GM19452 (cell line): ENCODE measurements around the gene NCK2.
A peak's percentile ranks its signal among the peaks of the same experiment; 100 is the strongest.

Source experiments
- ATAC-seq: cut with Tn5 transposase; IDR thresholded peaks from one replicate; pipeline ENCODE4 v1.9.1; 2021; ENCODE audit not compliant: unreplicated experiment

Gene NCK2

DNA sequence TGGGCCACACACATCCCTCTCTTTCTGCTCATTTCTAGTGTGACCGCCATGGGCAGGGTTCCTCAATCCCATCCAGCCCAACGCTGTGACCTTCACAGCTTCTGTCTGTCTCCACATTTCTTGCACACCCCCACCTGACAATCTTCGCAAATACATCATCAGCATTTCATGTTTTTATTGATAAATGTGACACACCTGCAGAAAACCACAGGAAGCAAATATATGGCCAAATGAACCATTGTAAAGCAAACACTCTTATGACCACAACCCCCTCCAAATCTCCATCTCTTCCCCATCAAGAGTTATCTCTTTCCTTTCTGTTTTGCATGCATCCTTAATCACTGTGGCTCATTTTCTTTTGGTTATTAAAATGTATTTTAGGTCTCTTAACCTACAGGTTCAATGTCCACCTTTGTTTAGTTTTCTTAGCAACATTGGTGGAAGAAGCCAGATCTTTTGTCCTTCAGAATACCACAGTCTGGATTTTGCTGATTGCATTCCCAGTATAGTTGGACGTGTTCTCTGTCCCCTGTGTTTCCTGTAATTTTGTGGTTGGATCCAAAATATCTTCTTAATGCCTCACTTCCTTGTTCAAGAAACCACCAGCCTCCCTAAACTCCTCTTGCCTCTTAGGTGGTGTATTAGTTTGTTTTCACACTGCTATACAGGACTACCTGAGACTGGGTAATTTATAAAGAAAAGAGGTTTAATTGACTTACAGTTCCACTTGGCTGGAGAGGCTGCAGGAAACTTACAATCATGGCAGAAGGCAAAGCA lies 9.8 kb upstream of the NCK2 start:
- no peak for ATAC-seq

DNA sequence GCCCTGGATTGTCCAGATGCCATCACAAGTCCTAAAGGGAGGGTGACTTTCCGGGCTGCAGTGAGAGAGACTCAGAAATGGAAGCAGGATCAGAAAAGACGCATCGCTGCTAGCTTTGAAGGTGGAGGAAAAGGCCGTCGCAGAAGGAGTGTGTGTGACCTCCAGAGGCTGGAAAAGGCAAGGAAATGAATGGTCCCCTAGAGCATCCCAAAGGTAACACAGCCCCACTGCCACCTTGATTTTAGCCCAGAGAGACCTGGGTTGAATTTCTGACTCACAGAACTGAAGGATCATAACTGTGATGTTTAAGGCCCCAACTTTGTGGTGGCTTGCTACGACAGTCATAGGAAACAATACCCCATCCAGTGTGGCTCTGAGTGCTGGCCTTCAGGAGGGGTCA lies 8.6 kb upstream of the NCK2 start:
- ATAC-seq, result no peak

DNA sequence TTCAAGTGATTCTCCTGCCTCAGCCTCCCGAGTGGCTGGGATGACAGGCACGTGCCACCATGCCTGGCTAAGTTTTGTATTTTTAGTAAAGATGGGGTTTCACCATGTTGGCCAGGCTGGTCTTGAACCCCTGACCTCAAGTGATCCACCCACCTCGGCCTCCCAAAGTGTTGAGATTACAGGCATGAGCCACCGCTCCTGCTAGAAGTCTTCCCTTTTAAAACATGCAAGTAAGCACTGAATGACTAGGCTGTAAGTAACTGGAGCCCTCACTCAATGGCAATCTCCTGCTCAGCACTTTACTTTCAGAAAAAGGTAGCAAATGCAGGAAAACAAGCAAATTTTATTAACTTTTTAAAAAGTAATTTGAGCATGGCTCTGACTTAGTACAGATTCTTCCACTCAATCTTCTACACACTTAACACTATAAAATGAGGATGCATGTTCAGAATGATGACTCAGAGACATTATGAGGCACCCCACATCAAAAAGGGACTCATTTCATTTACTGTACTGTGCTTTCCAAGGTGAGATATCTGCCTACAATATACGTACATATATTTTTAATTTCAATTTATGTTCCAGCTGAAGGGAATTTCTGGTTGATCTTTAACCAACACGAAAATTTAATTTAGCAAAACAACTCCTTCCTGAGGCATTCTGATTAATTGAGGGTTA lies 6.6 kb upstream of the NCK2 start:
- no peak for ATAC-seq

DNA sequence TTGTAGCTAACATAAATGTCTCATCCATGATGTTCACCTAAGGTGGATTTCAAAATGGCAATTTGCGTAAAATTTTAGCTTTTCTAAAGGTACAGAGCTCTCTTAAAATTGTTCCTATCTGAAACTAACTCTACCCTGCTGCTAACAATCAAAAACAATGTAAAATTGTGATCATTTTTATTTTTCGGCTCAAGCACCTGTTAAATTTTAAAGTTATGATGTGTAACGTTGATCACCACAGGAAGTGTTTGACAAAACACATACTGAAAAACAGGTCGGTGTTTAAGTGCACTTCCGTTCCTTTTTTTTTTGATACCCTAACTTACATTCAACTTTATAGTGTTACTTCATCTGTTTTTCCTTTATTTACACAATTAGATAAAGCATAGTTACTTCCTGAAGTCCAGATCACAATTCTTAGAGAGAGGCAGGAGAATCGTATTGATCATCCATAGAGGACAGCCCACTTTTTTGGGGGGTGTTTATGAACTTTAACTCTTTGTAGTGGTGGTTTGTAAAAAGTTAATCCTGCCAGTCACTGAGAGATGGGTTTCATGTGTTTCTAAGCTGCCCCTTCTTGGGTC lies 6.0 kb upstream of the NCK2 start:
- ATAC-seq, result no peak

DNA sequence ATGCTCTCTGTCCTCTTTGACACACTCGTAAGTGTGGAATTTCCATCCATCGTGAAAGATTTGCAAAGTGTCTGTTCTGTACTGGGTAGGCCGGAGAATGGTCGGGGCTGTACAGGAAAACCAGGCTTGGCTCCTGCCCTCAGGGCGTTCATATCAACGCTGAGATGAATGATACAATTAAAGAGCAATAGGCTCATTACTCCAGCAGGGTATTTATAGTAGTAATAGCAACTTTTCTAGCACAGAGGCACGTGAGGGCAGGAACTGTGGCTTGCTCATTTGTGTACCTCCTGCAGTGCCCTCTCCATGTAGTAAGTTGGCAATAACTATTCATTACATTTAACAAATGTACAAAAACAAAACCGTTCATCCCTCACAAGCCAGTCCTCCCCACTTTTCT lies 5.3 kb upstream of the NCK2 start:
- ATAC-seq, result no peak

DNA sequence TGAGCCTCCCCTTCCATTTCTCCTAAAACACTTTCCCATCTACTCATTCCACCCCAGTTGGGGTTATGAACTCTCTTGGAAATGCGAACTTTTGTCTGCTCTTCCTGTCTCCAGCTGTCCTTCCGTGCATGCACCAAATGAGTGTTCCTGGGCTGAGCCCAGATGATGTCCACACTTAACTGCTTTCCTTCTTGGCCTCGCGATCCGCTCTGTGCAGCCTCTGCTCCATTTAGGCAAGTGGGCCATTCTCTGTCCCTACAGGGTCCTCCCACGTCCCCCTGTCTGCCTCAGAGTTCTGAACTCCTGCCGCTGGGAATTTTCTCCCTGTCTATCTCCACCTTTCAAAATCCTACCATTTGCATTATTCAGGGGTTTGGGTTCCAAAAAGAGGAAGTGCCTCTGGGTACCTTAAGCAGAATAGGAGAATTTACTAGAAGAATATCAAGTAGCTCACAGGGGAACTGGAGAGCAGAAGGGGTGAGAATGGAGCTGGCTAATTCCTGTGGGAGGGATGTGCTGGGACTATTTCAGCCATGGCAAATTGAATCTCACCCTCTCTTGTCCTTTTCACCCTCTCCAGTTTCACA lies 4.7 kb upstream of the NCK2 start:
- ATAC-seq, result no peak

DNA sequence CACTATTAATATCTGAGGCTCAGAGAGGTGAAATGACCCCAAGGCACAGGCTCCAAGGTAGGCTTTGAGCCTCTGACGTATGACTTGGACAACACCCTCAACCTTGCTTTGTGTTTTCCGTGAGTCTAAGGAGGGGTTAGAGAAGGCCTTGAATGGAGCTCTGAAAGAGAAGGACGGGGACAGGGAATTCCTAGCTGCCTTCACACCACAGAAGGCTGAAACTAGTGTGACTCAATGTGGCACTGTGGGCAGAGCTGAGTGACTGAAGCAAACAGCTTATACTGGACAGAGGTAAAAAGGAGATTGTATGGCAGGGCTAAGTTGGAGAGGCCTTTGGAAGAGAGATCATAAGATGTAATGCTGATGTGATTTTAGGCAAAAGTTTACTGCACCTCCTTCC lies 3.5 kb upstream of the NCK2 start:
- no peak for ATAC-seq

DNA sequence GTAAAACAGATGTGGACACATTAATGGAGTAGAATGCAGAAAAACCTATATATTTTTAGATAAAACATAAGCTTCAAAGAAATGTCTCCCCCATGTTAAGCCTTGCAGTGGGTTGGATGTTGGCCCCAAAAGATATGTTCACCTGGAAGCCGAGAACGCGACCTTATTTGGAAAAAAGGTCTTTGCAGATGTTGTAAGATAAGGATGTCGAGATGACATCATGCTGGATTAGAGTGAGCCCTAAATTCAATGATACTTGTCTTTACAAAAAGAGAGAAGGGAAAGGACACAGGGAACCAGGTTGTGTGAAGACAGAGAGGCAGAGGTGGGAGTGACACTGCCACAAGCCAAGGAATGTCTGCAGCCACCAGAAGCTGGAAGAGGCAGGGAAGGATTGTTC lies 3.1 kb upstream of the NCK2 start:
- ATAC-seq, result no peak

DNA sequence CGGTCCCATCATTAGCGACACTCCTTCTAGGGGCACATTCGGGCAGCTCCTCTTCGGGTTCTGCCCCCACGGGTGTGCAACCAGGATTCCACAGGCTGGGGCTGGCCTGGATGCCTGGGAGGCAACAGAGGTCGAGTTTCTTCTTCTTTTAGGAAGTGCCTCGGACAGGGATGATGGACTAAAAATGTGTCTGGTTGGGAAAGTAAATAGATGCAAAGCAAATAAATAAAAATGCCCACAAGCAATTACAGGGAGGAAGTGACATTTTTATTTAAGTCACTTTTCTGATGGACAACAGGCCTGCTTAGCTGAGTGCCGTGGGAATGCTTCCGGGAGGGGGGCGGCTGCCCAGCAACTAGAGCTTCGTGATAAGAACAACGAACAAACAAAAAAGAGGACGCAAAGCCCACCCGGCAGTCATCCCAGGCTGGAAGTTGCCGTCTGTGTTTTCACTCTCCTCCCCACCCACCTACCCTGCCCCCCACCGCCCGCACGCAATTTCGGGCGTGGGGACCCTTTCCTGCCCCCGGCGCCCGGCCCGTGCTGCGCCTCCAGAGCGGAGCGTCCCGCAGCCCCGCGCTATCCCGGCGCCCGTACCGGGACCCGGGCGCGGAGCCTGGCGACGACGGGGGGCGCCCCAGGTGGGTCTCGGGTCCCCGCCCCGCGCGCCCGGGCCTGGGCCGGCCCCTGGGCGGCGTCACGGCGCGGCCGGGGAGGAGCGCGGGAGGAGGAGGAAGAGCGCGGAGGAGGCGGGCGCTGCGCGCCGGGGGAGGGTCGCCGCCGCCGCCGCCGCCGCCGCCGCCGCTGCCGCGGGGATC lies 412 bp upstream of the NCK2 start:
- ATAC-seq, result peak; percentile 68

DNA sequence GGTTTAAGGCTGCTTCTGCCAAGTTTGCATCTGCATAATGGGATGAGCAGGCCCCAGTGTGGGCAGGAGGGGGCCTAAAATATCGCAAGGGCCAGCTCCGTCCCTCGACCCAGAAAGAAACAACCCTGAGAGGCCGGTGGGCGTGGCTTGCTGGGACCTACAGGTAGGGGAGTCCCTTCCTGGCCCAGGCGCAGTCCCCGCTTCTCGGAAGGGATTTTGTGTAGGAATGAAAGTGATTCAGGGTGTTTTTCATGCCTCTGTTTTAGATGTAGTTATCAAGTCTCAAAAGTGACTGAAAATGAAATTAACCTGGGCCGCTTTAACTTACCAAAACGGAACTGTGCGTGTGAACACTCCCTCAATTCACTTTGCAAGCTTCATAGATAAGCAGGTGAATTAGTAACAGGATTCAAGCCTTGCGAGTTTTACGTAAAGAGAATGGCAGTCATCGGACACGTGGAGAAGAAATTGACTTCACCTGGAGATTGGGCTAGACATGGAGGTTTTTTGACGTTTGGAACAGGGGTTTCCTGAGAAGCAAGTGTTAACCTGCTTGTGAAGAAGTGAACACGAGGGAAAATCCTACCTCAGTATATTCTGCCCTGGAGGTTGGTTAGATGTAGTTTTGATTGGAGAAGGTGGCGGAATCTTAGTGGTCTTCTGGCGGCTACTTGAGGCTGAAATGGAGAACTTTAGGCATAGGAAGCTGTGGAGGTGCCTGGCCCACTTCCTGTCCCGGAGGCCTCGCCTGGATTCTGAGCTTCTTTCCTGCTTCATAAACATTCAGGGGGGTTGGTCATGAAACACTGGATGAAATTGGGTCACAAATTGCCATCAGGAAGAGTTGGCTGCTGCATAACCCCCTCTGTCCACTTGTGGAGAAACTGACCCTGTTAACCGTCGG lies 1.7 kb downstream of the NCK2 start:
- peak; percentile 59 for ATAC-seq

DNA sequence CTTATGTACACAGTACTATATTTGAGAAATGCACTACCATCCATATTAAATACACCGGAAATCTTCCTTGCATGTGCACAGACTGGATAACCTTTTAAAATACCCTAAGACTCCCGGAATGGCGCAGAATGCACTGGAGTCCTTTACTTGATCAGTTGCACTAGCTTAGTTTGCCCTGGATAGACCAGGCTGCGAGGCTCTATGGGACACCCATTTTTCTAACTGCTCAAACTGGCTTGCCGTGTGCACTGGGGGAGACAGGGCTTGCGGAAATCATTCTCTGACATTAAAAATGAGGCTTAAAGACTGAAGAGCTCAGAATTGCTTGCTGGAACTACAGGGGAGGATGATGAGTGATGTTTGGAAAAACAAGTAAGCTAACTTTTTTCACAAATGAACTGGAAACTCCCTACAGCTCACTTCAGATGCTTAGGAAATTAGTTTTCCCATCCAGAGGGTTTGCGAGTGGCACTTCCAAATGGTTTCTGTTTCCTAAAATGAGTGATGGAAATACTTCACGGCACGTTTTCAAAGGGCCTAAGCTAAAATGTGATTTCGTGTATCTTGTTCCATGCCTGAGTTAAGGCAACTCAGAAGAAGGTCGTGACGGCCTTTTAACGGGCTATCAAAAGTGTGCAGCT lies 2.7 kb downstream of the NCK2 start:
- no peak for ATAC-seq

DNA sequence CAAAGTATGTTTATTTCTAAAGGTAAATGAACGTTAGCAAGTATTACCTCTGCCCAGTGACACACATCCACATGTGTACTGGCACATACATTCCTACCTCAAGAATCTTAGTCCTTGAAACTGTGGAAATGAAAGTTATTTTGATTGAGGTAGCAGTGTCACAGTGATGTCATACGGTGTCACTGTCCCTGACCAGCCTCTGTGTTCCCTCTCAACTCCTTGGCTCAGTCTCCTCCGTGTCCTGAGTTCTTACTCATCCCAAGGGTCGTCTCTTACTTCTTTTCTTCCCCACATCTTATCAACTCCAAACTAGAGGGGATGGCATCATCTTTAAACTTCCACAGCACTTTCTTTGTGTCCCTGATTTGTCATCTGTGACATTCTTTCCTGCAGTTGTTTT lies 3.3 kb downstream of the NCK2 start:
- no peak for ATAC-seq

DNA sequence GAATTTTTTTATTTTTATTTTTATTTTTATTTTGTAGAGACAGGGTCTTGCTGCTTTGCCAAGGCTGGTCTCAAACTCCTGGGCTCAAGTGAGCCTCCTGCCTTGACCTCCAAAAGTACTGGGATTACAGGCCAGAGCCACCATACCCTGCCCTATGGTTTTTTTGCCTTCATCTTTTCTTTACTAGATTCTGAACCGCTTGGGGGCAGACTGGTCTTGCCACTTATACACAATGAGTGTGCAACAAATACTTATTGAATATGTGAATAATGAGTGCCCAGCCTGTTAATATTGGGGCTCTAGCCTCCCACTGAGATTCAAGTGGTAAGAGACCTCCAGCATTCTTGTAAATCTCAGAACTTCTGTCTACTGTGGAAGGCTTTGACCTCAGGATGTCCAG lies 3.9 kb downstream of the NCK2 start:
- ATAC-seq, result no peak

DNA sequence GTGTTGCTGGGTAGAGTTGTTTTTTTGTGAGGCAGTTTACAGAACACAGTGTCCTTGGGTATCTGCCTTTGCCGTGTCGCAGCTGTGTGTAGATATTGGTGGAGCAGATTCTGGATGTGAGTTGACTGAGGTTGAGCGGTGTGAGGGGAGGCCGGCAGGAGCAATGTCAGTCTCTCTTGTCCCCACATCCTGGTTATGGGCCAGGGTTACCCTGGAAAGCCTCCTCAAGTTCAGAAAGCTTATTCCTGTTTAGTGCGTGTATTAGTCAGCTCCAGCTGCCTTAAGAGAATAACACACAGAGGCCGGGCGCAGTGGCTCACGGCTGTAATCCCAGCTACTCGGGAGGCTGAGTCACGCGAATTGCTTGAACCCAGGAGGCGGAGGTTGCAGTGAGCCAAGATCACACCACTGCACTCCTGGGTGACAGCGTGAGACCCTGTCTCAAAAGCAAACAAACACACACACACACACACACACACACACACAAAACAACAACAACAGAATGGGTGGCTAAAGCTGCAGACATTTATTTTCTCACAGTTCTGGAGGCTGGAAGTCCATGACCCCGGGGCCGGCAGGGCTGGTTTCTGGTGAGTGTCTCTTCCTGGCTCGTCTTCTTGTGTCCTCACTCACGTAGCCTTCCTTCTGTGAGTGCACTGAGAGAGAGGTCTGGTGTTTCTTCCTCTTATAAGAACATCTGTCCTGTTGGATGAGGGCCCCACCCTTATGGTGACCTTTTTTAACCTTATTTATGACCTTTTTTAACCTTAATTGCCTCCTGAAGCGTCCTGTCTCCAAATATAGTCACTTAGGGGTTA lies 5.1 kb downstream of the NCK2 start:
- ATAC-seq, result no peak

DNA sequence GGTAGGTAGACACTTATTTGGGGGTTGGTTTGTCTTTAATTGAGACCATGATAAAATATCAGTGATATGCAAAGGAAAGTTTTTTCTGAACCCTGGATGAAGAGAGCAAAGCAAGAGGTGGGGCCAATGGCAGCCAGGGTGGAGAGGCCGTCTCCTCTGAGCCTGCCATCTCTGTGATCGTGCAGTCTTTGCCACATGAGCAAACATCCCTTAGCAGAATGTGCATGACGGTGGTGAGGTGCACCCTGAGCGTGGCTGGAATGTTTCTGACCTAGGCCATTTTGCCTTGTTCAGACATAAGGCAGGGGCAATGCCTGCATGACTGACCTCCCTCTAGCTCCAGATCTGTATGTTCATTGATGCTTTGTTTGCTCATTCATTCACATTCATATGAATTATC lies 6.0 kb downstream of the NCK2 start:
- no peak for ATAC-seq

DNA sequence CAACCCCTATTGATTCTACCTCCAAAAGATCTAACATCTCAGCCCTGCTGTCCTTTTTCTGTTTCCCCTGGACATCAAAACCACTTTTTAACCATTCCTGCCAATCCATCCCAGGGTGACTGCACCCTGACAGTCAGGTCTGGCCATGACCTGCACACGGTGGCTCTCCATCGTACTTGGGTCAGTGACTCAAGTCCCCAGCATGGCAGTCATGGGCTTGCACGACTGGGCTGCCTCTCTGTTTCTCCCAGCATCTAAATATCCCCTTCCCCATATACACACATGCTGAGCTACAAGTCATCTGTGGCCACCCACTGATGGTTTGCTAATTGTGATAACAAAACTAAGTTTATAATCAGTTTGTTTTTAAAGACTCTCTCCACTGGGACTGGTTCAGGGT lies 6.6 kb downstream of the NCK2 start:
- no peak for ATAC-seq

DNA sequence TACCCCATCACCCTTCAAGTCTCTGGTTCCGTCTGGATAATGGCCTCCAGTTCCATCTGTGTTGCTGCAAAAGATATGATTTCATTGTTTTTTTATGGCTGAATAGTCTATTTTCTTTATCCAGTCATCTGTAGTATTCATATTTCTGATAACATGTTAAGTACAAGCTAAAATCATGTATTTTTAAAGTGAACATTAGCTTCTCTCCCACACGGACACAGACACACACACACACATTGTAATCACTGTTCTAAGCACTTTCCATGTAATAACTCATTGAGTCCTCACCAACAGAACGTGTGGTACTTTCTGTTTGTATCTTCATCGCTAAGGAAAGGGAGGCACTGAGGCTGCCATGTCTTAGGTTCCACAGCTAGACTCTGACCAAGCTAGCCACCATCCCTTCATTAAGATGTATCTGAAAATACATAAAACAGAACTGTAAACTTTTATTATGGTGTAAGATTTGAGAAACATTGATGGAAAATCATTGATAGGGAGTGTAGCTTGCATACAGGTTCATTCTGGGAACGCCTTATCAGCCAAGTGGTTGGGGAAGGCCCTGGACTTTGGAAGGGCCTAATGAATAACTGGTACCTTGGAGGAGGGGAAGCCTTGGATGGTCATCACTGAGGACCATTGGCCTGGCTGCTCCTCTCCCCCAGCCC lies 8.1 kb downstream of the NCK2 start:
- ATAC-seq, result no peak

DNA sequence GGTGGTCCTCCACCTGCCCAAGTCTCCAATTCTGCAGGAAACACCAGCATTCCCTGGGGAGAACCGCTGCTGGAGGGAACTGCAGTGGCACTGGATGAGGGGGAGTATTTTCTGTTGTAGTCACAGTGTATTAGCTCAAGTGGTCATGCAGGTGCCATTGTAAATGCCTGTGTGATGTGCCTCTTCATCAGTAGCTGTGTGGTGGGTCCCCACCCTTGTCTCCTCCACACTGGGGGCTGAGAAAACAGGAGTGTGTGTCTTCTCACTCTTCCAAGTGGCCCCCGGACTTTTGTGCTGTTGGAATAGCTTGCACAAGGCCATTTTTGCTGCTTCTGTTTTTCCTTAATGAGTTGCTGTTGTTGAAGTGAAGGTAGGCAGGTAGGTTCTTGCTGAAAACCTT lies 8.7 kb downstream of the NCK2 start:
- no peak for ATAC-seq
